LNCAP (cell line): ENCODE data around the gene ACSF2.

Experiments used
- CTCF ChIP-seq: fragments of 450-650 bp; IDR thresholded peaks from 2 replicates; pipeline ENCODE4 v1.5.1; 2017; ENCODE audit warnings: mild to moderate bottlenecking

The ACSF2 gene

DNA sequence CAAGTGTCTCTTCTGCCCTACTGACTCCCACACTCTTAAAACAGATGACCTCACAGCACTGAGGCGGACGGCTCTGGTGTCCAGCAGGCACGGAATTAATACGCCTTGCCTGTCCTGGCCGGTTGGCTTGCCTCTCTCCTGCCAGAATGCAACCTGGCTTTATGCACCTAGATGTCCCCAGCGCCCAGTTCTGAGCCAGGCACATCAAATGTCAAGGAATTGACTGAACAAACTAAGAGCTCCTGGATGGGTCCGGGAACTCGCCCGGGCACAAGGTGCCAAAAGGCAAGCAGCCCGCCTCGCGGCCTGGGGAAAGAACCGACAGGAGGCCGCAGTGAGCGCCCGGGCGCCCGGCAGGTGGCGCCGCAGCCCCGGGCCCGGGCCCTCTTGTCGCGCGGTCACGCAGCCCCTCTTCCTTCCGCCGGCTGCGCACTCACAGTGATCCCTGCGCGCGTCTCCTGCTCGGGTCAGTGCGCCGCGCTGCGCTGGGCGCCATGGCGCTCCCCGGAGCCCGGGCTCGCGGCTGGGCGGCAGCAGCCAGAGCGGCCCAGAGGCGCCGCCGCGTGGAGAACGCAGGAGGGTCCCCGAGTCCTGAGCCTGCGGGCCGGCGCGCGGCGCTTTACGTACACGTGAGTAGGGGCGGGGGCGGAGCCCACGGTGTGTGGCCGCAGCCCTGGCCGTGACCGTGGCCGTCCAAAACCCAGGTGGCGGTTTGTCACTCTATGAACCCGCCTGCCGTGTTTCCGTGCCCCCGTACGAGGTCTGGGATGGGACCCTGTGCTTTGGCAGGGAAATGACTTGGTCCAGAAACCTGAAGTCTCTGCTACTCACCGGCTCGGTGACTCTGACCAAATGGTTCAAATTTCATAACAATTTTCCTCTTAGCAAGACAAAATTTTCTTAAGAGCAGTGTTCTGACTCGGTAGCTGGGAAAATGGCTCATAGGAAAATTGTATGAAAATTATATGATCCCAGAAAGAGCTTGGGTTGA is 52.7 kb downstream of the ACSF2 start, which contains the start of gene RSAD1:
Gene RSAD1, plus strand, starts transcription at position 470 of the 991 bp plus-strand sequence. Its CDS starts 25 bp downstream, at position 495.
- peak; percentile 96 for TF ChIP-seq CTCF

- TF ChIP-seq CTCF: peak; percentile 53; the same call in 1 of the 2 replicates
Measured at GRCh38 chr17:50479522-50480141, 53.6 kb downstream of the ACSF2 start.

DNA sequence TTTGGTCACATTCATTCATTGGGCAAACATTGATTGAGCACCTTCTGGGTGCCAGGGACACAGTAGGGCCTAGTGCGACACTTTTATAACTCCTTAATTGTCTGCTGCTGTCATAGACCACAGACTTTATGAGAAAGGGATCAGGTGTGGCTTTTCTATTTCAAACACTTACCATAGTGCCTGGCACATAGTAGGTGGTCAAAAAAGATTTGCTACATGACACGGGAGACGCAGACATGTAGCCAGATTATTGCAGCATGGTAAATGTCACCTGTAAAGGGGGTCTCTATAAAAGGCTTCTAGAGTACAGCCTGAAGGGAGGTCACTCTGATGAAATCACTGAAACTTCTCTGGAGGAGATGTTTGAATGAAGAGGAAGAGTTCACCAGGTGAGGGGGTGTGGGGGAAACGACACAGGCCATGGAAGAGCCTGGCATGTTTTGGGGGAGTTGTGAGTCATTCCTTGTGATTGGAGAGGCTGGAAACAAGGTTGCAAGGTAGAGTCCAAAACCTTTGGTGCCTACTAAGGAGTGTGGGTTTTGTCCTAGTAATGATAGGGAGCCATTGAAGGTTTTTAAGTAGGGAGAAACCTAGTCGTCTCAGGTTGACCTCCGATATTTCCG is 54.2 kb downstream of the ACSF2 start:
- TF ChIP-seq CTCF: no peak

GRCh38 chr17:50480854-50481490 is 55.0 kb downstream of the ACSF2 start:
- TF ChIP-seq CTCF: no peak

GRCh38 chr17:50481648-50482047 is 55.6 kb downstream of the ACSF2 start:
- TF ChIP-seq CTCF: no peak

GRCh38 chr17:50482110-50482509 is 56.1 kb downstream of the ACSF2 start:
- no peak for TF ChIP-seq CTCF

DNA sequence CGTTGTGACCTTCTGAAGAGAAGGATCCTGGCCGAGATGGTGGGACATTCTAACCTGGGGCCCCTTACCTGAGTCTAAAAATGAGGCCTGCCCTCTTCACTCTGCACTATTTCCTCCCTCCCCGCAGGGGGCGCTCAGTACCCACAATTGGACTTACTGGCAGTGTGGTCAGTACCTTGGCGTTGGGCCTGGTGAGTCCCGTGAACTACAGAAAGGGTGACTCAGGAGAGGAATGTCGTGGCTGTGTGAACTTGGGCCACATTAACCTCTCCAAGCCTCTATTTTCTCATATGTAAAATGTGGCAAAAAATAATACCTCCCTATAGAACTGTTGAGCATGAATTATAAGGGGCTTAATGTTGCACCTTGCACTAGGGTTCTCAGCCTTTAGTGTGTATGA is 56.5 kb downstream of the ACSF2 start:
- peak; percentile 91 for TF ChIP-seq CTCF
